LNCAP (cell line): ENCODE data around the gene TSBP1.

Experiments
- CTCF ChIP-seq: fragments of 450-650 bp; IDR thresholded peaks from 2 replicates; pipeline ENCODE4 v1.5.1; 2017; ENCODE audit warnings: mild to moderate bottlenecking

TSBP1 gene

GRCh38 chr6:32371803-32372202, at the start of gene TSBP1:
Gene TSBP1 (minus strand): TSS chr6:32371903. CDS start chr6:32371706, 197 bp downstream.
- TF ChIP-seq CTCF = no peak

GRCh38 chr6:32416036-32416435, 44.3 kb upstream of the TSBP1 start:
- TF ChIP-seq CTCF = no peak

GRCh38 chr6:32415521-32416019, 43.9 kb upstream of the TSBP1 start:
- TF ChIP-seq CTCF = peak; percentile 94

GRCh38 chr6:32413427-32414047, 41.8 kb upstream of the TSBP1 start:
- TF ChIP-seq CTCF = peak; percentile 81

- TF ChIP-seq CTCF = no peak
These were observed 40.0 kb upstream of the TSBP1 start for GRCh38 chr6:32411566-32412327.

- no peak for TF ChIP-seq CTCF
These were observed 39.2 kb upstream of the TSBP1 start for GRCh38 chr6:32410906-32411305.

GRCh38 chr6:32406857-32407256, 35.2 kb upstream of the TSBP1 start, which contains the start of gene BTNL2:
Gene BTNL2 (minus strand): TSS chr6:32407181. CDS start chr6:32407123, 58 bp downstream.
- TF ChIP-seq CTCF = no peak
